K562 (cell line): ENCODE data around the gene SGSM2. TPM values are rescaled to one million over a fixed set of nuclear protein-coding genes. Genes with fewer than 3 reads are reported as not detected.

Experiments used
- ATF2 ChIP-seq: sonication (generic); formaldehyde crosslinking; IDR thresholded peaks from 2 replicates; pipeline ENCODE4 v1.8.1; 2022; ENCODE audit warnings: missing genetic modification reagents
- FOS ChIP-seq: IDR thresholded peaks from 3 replicates; pipeline ENCODE4 v1.6.1; 2011; ENCODE audit not compliant: insufficient read length; ENCODE audit errors: extremely low read depth
- HDAC1 ChIP-seq, 2 experiments: fragments of 450-650 bp; IDR thresholded peaks; 2 replicates each; pipeline ENCODE4 v1.6.1; 2016 to 2017; ENCODE audit warnings: inconsistent platforms in 1 of 2, mild to moderate bottlenecking in 1 of 2, moderate library complexity in 1 of 2
- KDM2B ChIP-seq: fragments of 250-450 bp; sonication (Bioruptor Pico); IDR thresholded peaks from 2 replicates; pipeline ENCODE4 v1.8.0; 2021; ENCODE audit warnings: mild to moderate bottlenecking, moderate library complexity
- KLF10 ChIP-seq: fragments of 250-450 bp; sonication (Bioruptor Pico); IDR thresholded peaks from 2 replicates; pipeline ENCODE4 v1.6.1; 2021; ENCODE audit warnings: matching md5 sums
- MIER1 ChIP-seq: fragments of 450-650 bp; IDR thresholded peaks from 2 replicates; pipeline ENCODE4 v1.6.1; 2016; ENCODE audit warnings: antibody characterized with exemption, mild to moderate bottlenecking, low read depth
- MITF ChIP-seq: IDR thresholded peaks from 2 replicates; pipeline ENCODE4 v1.6.1; 2014; ENCODE audit warnings: antibody characterized with exemption
- MXI1 ChIP-seq: IDR thresholded peaks from 2 replicates; pipeline ENCODE4 v1.6.1; 2011; ENCODE audit warnings: low read depth, mild to moderate bottlenecking, improper control_type of control experiment, low read length
- NCOA2 ChIP-seq, 2 experiments: fragments of 450-650 bp; IDR thresholded peaks; 2 replicates each; pipeline ENCODE4 v1.6.1; 2018; ENCODE audit warnings: mild to moderate bottlenecking in 2 of 2, moderate library complexity in 1 of 2; ENCODE audit not compliant: partially characterized antibody in 2 of 2
- NCOA6 ChIP-seq: fragments of 450-650 bp; IDR thresholded peaks from 2 replicates; pipeline ENCODE4 v1.6.1; 2017; ENCODE audit warnings: mild to moderate bottlenecking
- PCBP1 ChIP-seq: fragments of 200-400 bp; formaldehyde crosslinking; IDR thresholded peaks from 2 replicates; pipeline ENCODE4 v1.6.1; 2018; ENCODE audit warnings: mild to moderate bottlenecking, low read depth, low read length; ENCODE audit not compliant: poor library complexity, severe bottlenecking
- RBFOX2 ChIP-seq: fragments of 200-400 bp; formaldehyde crosslinking; IDR thresholded peaks from 2 replicates; pipeline ENCODE4 v1.6.1; 2017; ENCODE audit warnings: low read depth, mild to moderate bottlenecking, low read length, moderate library complexity
- SRSF7 ChIP-seq: fragments of 200-400 bp; formaldehyde crosslinking; optimal IDR thresholded peaks from 2 replicates; pipeline ENCODE3; 2017; ENCODE audit warnings: mild to moderate bottlenecking, low read depth, low read length
- SUPT5H ChIP-seq: fragments of 450-650 bp; IDR thresholded peaks from 2 replicates; pipeline ENCODE4 v1.6.1; 2016
- TBL1XR1 ChIP-seq, 2 experiments: IDR thresholded peaks; 2 replicates each; pipeline ENCODE4 v1.6.1; 2012; ENCODE audit warnings: improper control_type of control experiment in 2 of 2, low read length in 2 of 2, mild to moderate bottlenecking in 1 of 2
- VEZF1 ChIP-seq: fragments of 200-800 bp; sonication (Bioruptor generic); IDR thresholded peaks from 2 replicates; pipeline ENCODE4 v1.6.1; 2017; ENCODE audit warnings: missing genetic modification characterization, missing compliant biosample characterization
- XRCC4 ChIP-seq: IDR thresholded peaks from one replicate; pipeline ENCODE4 v1.6.1; 2011; ENCODE audit not compliant: insufficient read depth, insufficient read length; ENCODE audit errors: extremely low read depth
- ZBTB8A ChIP-seq: fragments of 450-650 bp; IDR thresholded peaks from 2 replicates; pipeline ENCODE4 v1.6.1; 2018; ENCODE audit warnings: mild to moderate bottlenecking, moderate library complexity; ENCODE audit not compliant: partially characterized antibody
- ZMIZ1 ChIP-seq, 2 experiments: fragments of 150-350 bp in 1 of 2; IDR thresholded peaks; 2 replicates each; pipeline ENCODE4 v1.6.1; 2012 to 2016; ENCODE audit warnings: low read depth in 2 of 2, low read length in 2 of 2, mild to moderate bottlenecking in 1 of 2, moderate library complexity in 1 of 2
- ZNF347 ChIP-seq: fragments of 450-650 bp; formaldehyde crosslinking; IDR thresholded peaks from 2 replicates; pipeline ENCODE4 v1.4.0; 2020; ENCODE audit warnings: low read depth, mild to moderate bottlenecking, moderate library complexity
- ZNF431 ChIP-seq: sonication (generic); formaldehyde crosslinking; IDR thresholded peaks from 2 replicates; pipeline ENCODE4 v1.8.0; 2022; ENCODE audit warnings: mild to moderate bottlenecking, missing genetic modification reagents
- polyA plus RNA-seq, 8 experiments: library from polyadenylated mRNA; depleted of rRNA in 4 of 8; stranded (reverse) in 5 of 8; unstranded in 3 of 8; fragments of >200 nt; fragmentation: Nextera tagmentation in 2 of 8; fragmentation: Illumina TruSeq in 1 of 8; extraction: Ambion mirVana in 2 of 8; extraction: Trizol in 1 of 8; gene quantifications; 2 replicates each; pipeline versions ENCODE4 v1.2.1 to v1.2.3, GENCODE V29; 2011 to 2014; ENCODE audit warnings: inconsistent platforms in 1 of 8, missing spikeins in 1 of 8
- total RNA-seq, 7 experiments: library from RNA; depleted of rRNA in 6 of 7; stranded (reverse); fragments of >200 nt in 6 of 7; fragmentation: Illumina TruSeq in 2 of 7; extraction: Trizol in 2 of 7; gene quantifications; 2 replicates each; pipeline versions ENCODE4 v1.2.1 to v1.2.3, GENCODE V29; 2011 to 2021; ENCODE audit warnings: low replicate concordance in 1 of 7

Gene SGSM2
- total and polyA plus RNA-seq, 9 of the 15 experiments (the other 6 are each of a cell fraction or from before 2014, with no cell fraction given): 0.20 to 26.3 (median 14.8) TPM

- no peak for TF ChIP-seq MITF
- TF ChIP-seq NCOA6: no peak
- TF ChIP-seq KLF10 (CRISPR knock-in tag): no peak
- no peak for TF ChIP-seq ZNF431 (CRISPR knock-in tag)
- peak; percentile 97; the same call in 1 of the 2 replicates for TF ChIP-seq VEZF1 (CRISPR knock-in tag)
- no peak for TF ChIP-seq XRCC4
- TF ChIP-seq ZMIZ1 (IDR thresholded peaks at IDR 0.05; ENCODE audit: low read depth in 2 of 2, low read length in 2 of 2): 0 out of 4 replicates have a peak, but pooled peaks of 1 of the 2 experiments have one; percentile 9
- TF ChIP-seq SUPT5H: peak; percentile 60
- TF ChIP-seq ZNF347 (CRISPR knock-in tag): no peak
- peak; percentile 85 for TF ChIP-seq RBFOX2
- TF ChIP-seq PCBP1: no peak
- TF ChIP-seq NCOA2 (IDR thresholded peaks at IDR 0.05; ENCODE audit: partially characterized antibody in 2 of 2): no peak
- TF ChIP-seq MXI1: peak; percentile 86
- TF ChIP-seq HDAC1 (IDR thresholded peaks at IDR 0.05): peak in 1 of 2 experiments; percentile 76; a peak in 1 of 4 replicates
- TF ChIP-seq TBL1XR1 (IDR thresholded peaks at IDR 0.05; ENCODE audit: low read length in 2 of 2): no peak
- no peak for TF ChIP-seq FOS
- TF ChIP-seq SRSF7: no peak
- no peak for TF ChIP-seq MIER1
- TF ChIP-seq KDM2B (CRISPR knock-in tag): no peak
- TF ChIP-seq ATF2 (CRISPR knock-in tag): 0 out of 2 replicates have a peak, but pooled peaks have one; percentile 37
- TF ChIP-seq ZBTB8A: no peak
Measured at GRCh38 chr17:2393174-2393953, 56.1 kb downstream of the SGSM2 start (continued).
